Stimulated activated CD8-positive, alpha-beta memory T cell treated with anti-CD3 and anti-CD28 coated beads, Interleukin-4, amount 100 ng/mL, for 48 hours (primary cell): ENCODE results near the gene PDSS2.
"Not testable (repeated sequence)": the region's sequence is repeated elsewhere in the genome, so short reads cannot be mapped to it uniquely, and the experiment has no call there.

Experiments used
- DNase-seq: peaks from one replicate; pipeline ENCODE4 v3.0.0-alpha.2; 2020

Gene PDSS2

GRCh38 chr6:107413966-107414645 lies 45.3 kb downstream of the PDSS2 start:
- no peak for DNase-seq

GRCh38 chr6:107411161-107411560 lies 48.2 kb downstream of the PDSS2 start:
- DNase-seq: no peak

- DNase-seq: no peak
These were observed 49.4 kb downstream of the PDSS2 start for GRCh38 chr6:107409942-107410341.

- no peak for DNase-seq
These were observed 50.6 kb downstream of the PDSS2 start for GRCh38 chr6:107408714-107409113.

GRCh38 chr6:107405002-107405401 lies 54.4 kb downstream of the PDSS2 start:
- no peak for DNase-seq

- DNase-seq: no peak
These were observed 56.8 kb downstream of the PDSS2 start for GRCh38 chr6:107402533-107402932.

- DNase-seq: no peak
These were observed 57.8 kb downstream of the PDSS2 start for GRCh38 chr6:107401573-107401972.

- DNase-seq: no peak
These were observed 58.7 kb downstream of the PDSS2 start for GRCh38 chr6:107400616-107401147.

GRCh38 chr6:107399935-107400334 lies 59.4 kb downstream of the PDSS2 start:
- no peak for DNase-seq

GRCh38 chr6:107398001-107398400 lies 61.4 kb downstream of the PDSS2 start:
- DNase-seq: no peak

GRCh38 chr6:107396211-107396610 lies 63.2 kb downstream of the PDSS2 start:
- DNase-seq: no peak

- no peak for DNase-seq
These were observed 67.3 kb downstream of the PDSS2 start for GRCh38 chr6:107392069-107392468.

- DNase-seq: no peak
These were observed 68.5 kb downstream of the PDSS2 start for GRCh38 chr6:107390685-107391435.

- no peak for DNase-seq
These were observed 69.3 kb downstream of the PDSS2 start for GRCh38 chr6:107390056-107390455.

GRCh38 chr6:107386904-107387303 lies 72.5 kb downstream of the PDSS2 start:
- DNase-seq: no peak

- no peak for DNase-seq
These were observed 73.0 kb downstream of the PDSS2 start for GRCh38 chr6:107386340-107386739.

GRCh38 chr6:107383705-107384104 lies 75.7 kb downstream of the PDSS2 start:
- DNase-seq: no peak

GRCh38 chr6:107374264-107374663 lies 85.1 kb downstream of the PDSS2 start:
- DNase-seq: no peak

GRCh38 chr6:107369493-107369892 lies 89.9 kb downstream of the PDSS2 start:
- DNase-seq: no peak

- no peak for DNase-seq
These were observed 90.9 kb downstream of the PDSS2 start for GRCh38 chr6:107368471-107368870.

- not testable (repeated sequence) for DNase-seq
These were observed 95.2 kb downstream of the PDSS2 start for GRCh38 chr6:107364173-107364572.

GRCh38 chr6:107361753-107362604 lies 97.4 kb downstream of the PDSS2 start:
- DNase-seq: no peak

- DNase-seq: no peak
These were observed 98.9 kb downstream of the PDSS2 start for GRCh38 chr6:107360476-107360875.
